ENCODE results near the gene OVOL3. TPM values are rescaled to one million over a fixed set of nuclear protein-coding genes. Genes with fewer than 3 reads are reported as not detected.
"Not testable (repeated sequence)": the region's sequence is repeated elsewhere in the genome, so short reads cannot be mapped to it uniquely, and the experiment has no call there.

OVOL3 gene
- total RNA-seq = not detected

DNA sequence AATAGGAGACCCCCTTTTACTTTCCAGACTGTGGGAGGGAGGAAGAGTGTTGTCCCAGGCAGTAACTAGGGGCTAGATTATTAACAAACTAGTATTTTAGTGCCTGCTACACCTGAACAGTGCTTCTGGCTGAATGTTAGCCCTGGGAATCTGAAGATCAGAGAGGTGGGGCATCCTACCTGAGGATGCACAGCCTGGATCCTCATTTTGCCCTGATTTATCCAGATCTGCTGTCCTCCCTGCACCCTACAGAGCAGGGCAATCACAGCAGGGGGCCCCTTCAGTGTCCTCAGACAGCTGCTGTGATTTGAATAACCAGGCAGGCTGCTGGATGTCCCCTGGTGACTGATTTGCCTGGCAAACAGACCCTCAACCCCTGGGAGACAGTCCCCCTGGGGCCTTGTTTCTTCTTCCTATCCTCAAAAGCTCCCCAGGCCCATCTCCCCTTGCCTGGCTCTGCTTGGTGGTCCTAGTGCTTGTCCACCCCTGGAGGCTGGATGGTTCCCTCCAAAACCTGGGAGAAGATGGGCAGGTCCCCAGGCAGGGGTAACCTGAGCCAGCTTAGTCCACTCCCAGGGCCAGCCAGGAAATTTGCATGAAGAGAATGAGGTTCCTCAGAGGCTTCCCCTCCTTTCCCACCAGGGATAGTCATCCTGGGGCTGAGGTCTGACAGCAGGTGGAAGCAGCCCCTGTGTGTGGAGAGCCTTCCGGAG lies at the start of gene OVOL3:
Gene OVOL3, plus strand, starts transcription at position 657 of the 713 bp plus-strand sequence. CDS start 60 bp downstream, outside the sequence.
- TF ChIP-seq CTCF (IDR thresholded peaks at IDR 0.05) = no peak
- no peak within 1 kb of the TSS for H3K4me3 Mint-ChIP-seq
- no peak within 1 kb of the TSS for H3K27ac Mint-ChIP-seq
- POLR2A ChIA-PET = interaction anchor here (1.8 kb wide), 1 partner anchor 10 kb away, joined by 4 read pairs; no protein-coding TSS in a partner anchor
- H3K36me3 Mint-ChIP-seq (ENCODE audit: low read depth) = peaks cover 20% of the 10 kb centered on the region
- no peaks in the 10 kb centered on the region for H3K27me3 Mint-ChIP-seq
- CTCF ChIA-PET = no interaction called here
- DNase-seq (no peak), ATAC-seq (no peak)
- peaks cover 12% of the 10 kb centered on the region for H3K4me1 Mint-ChIP-seq (ENCODE audit: low read depth)
- H3K9me3 Mint-ChIP-seq = no peaks in the 10 kb centered on the region
- intact Hi-C loops (cut with micrococcal nuclease) = no loop called here

DNA sequence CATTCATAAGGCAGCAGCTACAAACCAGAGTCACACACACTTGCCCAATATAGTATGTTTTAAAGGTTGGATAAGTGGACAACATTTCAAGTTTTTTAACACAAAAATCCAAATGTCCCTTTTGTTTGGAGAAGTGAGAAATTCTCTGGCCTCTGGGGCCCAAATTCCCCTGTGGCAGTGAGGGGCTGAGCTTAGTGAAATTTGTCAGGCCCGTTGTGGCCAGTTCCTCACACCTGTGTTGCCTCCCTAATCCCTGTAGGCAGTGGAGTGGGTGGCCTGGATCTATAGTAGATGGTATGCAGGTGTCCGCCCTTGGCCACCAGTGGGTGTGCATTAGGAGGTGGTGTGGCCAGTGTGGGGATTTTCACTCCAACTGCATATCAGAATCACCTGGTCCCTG lies 49.6 kb upstream of the OVOL3 start:
- H3K4me3 Mint-ChIP-seq = no peak overlapping the region
- intact Hi-C loops (cut with micrococcal nuclease) = no loop called here
- POLR2A ChIA-PET = interaction anchor here (0.7 to 1.9 kb wide), 3 partner anchors 11 to 67 kb away, joined by 3 to 6 read pairs (median 3); no protein-coding TSS in a partner anchor

DNA sequence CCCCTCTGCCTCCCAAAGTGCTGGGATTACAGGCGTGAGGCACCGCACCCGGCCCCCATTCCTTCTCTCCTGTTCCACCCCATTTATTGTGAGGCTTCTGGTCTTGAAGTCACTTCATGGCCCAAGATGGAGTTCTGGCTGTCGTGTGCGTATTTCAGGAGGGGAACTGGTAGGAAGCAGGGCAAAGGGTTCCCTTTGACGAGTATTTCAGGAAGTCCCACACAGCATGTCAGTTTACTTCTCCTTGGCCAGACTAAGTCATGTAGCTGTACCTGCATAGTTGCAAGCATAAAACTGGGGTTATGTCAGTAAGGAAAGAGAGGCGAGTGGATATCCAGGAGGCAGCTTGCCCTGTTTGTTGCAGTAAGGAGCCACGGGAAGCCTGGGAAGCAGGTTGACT lies 46.1 kb upstream of the OVOL3 start:
- TF ChIP-seq CTCF (IDR thresholded peaks at IDR 0.05) = no peak
- Mint-ChIP-seq H3K36me3 (ENCODE audit: low read depth) (peaks cover 37% of the 10 kb centered on the region), H3K9me3 (no peaks in the 10 kb centered on the region), H3K4me1 (ENCODE audit: low read depth) (no peaks in the 10 kb centered on the region), H3K27ac (no peak overlapping the region), H3K27me3 (no peaks in the 10 kb centered on the region), H3K4me3 (no peak overlapping the region)
- ChIA-PET CTCF (no interaction called here), POLR2A (no interaction called here)
- intact Hi-C loops (cut with micrococcal nuclease) = no loop called here
- ATAC-seq (no peak), DNase-seq (no peak)

More for the DNA sequence above, 49.6 kb upstream of the OVOL3 start:
- CTCF ChIA-PET = interaction anchor here (0.8 to 2.2 kb wide), 8 partner anchors 32 to 118 kb away, joined by 3 to 7 read pairs (median 4); partner anchors contain the start of gene TBCB
- ATAC-seq (no peak), DNase-seq (no peak)
- no peaks in the 10 kb centered on the region for H3K27me3 Mint-ChIP-seq
- no peaks in the 10 kb centered on the region for H3K9me3 Mint-ChIP-seq
- H3K4me1 Mint-ChIP-seq (ENCODE audit: low read depth) = peaks cover under 1% of the 10 kb centered on the region
- H3K27ac Mint-ChIP-seq = no peak overlapping the region
- TF ChIP-seq CTCF (IDR thresholded peaks at IDR 0.05) = no peak
- peaks cover 35% of the 10 kb centered on the region for H3K36me3 Mint-ChIP-seq (ENCODE audit: low read depth)

- POLR2A ChIA-PET = interaction anchor here (0.6 to 1.0 kb wide), 2 partner anchors 11 to 16 kb away, joined by 3 read pairs; no protein-coding TSS in a partner anchor
- intact Hi-C loops (cut with micrococcal nuclease) = no loop called here
- Mint-ChIP-seq H3K9me3 (no peaks in the 10 kb centered on the region), H3K27me3 (no peaks in the 10 kb centered on the region), H3K27ac (no peak overlapping the region), H3K4me3 (no peak overlapping the region), H3K36me3 (ENCODE audit: low read depth) (peaks cover 44% of the 10 kb centered on the region), H3K4me1 (ENCODE audit: low read depth) (no peaks in the 10 kb centered on the region)
- DNase-seq (no peak), ATAC-seq (no peak)
- no peak for TF ChIP-seq CTCF (IDR thresholded peaks at IDR 0.05)
- CTCF ChIA-PET = no interaction called here
These were observed 43.3 kb upstream of the OVOL3 start for GRCh38 chr19:36067681-36068080.

- ATAC-seq = not testable (repeated sequence)
These were observed 42.0 kb upstream of the OVOL3 start for GRCh38 chr19:36068810-36069499.

More at GRCh38 chr19:36068810-36069499, 42.0 kb upstream of the OVOL3 start:
- H3K4me1 Mint-ChIP-seq (ENCODE audit: low read depth); DNase-seq; intact Hi-C loops (cut with micrococcal nuclease); H3K4me3 Mint-ChIP-seq; H3K9me3 Mint-ChIP-seq; H3K27me3 Mint-ChIP-seq; POLR2A ChIA-PET; CTCF ChIA-PET; H3K27ac Mint-ChIP-seq: not testable (repeated sequence)
- peaks cover 52% of the 10 kb centered on the region for H3K36me3 Mint-ChIP-seq (ENCODE audit: low read depth)

Measured in activated CD8-positive, alpha-beta T cell treated with anti-CD3 and anti-CD28 coated beads for 36 hours (primary cell).